ENCODE results near the gene EML6. TPM values are rescaled to one million over a fixed set of nuclear protein-coding genes. Genes with fewer than 3 reads are reported as not detected.
A peak's percentile ranks its signal among the peaks of the same experiment; 100 is the strongest.

EML6 gene
- polyA plus RNA-seq, 1 of the 3 experiments (the other 2 are of a cell fraction) = 1.1 TPM

DNA sequence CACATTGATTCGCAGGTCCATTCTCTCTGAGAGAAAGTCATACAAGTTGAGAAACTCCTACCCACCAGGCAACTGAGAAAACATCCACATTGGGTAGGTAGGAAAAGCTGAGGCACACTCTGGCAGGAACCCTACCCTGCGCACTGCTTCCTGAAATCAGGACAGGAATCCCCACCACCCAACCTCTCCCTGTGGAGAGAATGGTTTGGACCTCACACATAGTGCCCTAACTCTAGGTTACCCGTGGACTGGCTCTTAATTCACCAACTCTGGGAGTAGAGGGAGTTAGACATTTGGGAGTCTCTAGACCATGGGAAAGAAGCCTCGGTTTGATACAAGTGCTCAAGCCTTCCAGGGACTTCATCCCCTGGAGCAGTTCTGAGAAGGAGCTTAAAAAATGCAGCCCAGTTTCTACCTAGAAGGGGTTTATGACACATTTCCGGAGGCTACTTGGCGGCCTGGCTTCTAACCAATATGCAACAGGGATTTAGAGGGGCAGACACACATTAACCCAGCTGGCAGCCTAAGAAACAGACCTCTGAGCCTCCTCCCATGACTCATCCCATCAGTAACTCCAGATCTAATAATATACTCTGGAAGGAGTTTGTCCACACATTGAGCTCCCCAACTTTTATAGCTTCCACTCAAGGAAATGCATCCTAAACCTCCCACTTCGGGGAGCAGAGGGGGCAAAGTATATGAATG lies 136.7 kb downstream of the EML6 start (continued):
- peak; percentile 55; the same call in 1 of the 2 replicates for TF ChIP-seq RXRA (IDR thresholded peaks at IDR 0.05; ENCODE audit: borderline replicate concordance, low read depth)
- no peak for TF ChIP-seq FOXJ3 (CRISPR knock-in tag; IDR thresholded peaks at IDR 0.05)
- TF ChIP-seq EP300 (IDR thresholded peaks at IDR 0.05; ENCODE audit: borderline replicate concordance in 1 of 2, low read depth in 1 of 2, low read length in 1 of 2) = peak in 1 of 2 experiments; percentile 58; a peak in 2 of 4 replicates
- TF ChIP-seq TEAD4 (IDR thresholded peaks at IDR 0.05; ENCODE audit: borderline replicate concordance, insufficient read depth) = no peak
- TF ChIP-seq YY1 (IDR thresholded peaks at IDR 0.05; ENCODE audit: low read depth) = no peak
- TF ChIP-seq, protein P1, sequence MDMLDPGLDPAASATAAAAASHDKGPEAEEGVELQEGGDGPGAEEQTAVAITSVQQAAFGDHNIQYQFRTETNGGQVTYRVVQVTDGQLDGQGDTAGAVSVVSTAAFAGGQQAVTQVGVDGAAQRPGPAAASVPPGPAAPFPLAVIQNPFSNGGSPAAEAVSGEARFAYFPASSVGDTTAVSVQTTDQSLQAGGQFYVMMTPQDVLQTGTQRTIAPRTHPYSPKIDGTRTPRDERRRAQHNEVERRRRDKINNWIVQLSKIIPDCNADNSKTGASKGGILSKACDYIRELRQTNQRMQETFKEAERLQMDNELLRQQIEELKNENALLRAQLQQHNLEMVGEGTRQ (IDR thresholded peaks at IDR 0.05; ENCODE audit: borderline replicate concordance, low read depth, low read length) = no peak
- TF ChIP-seq, protein P2, sequence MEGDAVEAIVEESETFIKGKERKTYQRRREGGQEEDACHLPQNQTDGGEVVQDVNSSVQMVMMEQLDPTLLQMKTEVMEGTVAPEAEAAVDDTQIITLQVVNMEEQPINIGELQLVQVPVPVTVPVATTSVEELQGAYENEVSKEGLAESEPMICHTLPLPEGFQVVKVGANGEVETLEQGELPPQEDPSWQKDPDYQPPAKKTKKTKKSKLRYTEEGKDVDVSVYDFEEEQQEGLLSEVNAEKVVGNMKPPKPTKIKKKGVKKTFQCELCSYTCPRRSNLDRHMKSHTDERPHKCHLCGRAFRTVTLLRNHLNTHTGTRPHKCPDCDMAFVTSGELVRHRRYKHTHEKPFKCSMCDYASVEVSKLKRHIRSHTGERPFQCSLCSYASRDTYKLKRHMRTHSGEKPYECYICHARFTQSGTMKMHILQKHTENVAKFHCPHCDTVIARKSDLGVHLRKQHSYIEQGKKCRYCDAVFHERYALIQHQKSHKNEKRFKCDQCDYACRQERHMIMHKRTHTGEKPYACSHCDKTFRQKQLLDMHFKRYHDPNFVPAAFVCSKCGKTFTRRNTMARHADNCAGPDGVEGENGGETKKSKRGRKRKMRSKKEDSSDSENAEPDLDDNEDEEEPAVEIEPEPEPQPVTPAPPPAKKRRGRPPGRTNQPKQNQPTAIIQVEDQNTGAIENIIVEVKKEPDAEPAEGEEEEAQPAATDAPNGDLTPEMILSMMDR (IDR thresholded peaks at IDR 0.05) = no peak

DNA sequence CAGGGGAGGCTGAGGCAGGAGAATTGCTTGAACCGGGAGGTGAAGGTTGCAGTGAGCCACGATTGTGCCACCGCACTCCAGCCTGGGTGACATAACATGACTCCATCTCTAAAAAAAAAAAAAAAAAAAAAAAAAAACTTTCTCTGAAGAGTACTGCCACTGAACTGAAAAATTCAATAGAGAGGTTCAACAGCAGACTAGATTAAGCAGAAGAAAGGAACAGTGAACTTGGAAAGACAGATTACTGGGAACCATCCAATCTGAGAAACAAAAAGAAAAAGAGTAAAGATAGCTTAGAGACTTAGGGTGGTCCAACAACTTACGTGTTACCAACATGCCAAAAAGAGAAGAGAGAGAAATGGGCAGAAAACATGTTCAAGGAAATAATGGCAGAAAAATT lies 138.8 kb downstream of the EML6 start:
- POLR2A ChIA-PET = no interaction called here
- TF ChIP-seq JUND (IDR thresholded peaks at IDR 0.05) = no peak
- no peak for TF ChIP-seq YY1 (IDR thresholded peaks at IDR 0.05; ENCODE audit: low read depth)
- TF ChIP-seq RXRA (IDR thresholded peaks at IDR 0.05; ENCODE audit: borderline replicate concordance, low read depth) = no peak
- TF ChIP-seq, protein P3, sequence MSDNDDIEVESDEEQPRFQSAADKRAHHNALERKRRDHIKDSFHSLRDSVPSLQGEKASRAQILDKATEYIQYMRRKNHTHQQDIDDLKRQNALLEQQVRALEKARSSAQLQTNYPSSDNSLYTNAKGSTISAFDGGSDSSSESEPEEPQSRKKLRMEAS (IDR thresholded peaks at IDR 0.05; ENCODE audit: low read depth) = no peak
- TF ChIP-seq POLR2AphosphoS5 (IDR thresholded peaks at IDR 0.05; ENCODE audit: low read depth, low read length) = no peak
- TF ChIP-seq, protein P4, sequence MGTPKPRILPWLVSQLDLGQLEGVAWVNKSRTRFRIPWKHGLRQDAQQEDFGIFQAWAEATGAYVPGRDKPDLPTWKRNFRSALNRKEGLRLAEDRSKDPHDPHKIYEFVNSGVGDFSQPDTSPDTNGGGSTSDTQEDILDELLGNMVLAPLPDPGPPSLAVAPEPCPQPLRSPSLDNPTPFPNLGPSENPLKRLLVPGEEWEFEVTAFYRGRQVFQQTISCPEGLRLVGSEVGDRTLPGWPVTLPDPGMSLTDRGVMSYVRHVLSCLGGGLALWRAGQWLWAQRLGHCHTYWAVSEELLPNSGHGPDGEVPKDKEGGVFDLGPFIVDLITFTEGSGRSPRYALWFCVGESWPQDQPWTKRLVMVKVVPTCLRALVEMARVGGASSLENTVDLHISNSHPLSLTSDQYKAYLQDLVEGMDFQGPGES (IDR thresholded peaks at IDR 0.05; ENCODE audit: low read depth, low read length) = no peak
- TF ChIP-seq NRF1 (IDR thresholded peaks at IDR 0.05; ENCODE audit: low read depth, low read length) = no peak
- no peak for TF ChIP-seq CHD2 (IDR thresholded peaks at IDR 0.05; ENCODE audit: low read length, partially characterized antibody)
- TF ChIP-seq, protein P5, sequence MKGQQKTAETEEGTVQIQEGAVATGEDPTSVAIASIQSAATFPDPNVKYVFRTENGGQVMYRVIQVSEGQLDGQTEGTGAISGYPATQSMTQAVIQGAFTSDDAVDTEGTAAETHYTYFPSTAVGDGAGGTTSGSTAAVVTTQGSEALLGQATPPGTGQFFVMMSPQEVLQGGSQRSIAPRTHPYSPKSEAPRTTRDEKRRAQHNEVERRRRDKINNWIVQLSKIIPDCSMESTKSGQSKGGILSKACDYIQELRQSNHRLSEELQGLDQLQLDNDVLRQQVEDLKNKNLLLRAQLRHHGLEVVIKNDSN (IDR thresholded peaks at IDR 0.05; ENCODE audit: borderline replicate concordance, low read depth) = no peak
- no peak for TF ChIP-seq TAF1 (IDR thresholded peaks at IDR 0.05; ENCODE audit: borderline replicate concordance, low read depth, low read length)
- TF ChIP-seq, protein P2 (IDR thresholded peaks at IDR 0.05) = no peak
- no peak for TF ChIP-seq RCOR1 (IDR thresholded peaks at IDR 0.05; ENCODE audit: low read length)
- TF ChIP-seq MXI1 (IDR thresholded peaks at IDR 0.05; ENCODE audit: low read depth, low read length) = no peak
- TF ChIP-seq, protein P6, sequence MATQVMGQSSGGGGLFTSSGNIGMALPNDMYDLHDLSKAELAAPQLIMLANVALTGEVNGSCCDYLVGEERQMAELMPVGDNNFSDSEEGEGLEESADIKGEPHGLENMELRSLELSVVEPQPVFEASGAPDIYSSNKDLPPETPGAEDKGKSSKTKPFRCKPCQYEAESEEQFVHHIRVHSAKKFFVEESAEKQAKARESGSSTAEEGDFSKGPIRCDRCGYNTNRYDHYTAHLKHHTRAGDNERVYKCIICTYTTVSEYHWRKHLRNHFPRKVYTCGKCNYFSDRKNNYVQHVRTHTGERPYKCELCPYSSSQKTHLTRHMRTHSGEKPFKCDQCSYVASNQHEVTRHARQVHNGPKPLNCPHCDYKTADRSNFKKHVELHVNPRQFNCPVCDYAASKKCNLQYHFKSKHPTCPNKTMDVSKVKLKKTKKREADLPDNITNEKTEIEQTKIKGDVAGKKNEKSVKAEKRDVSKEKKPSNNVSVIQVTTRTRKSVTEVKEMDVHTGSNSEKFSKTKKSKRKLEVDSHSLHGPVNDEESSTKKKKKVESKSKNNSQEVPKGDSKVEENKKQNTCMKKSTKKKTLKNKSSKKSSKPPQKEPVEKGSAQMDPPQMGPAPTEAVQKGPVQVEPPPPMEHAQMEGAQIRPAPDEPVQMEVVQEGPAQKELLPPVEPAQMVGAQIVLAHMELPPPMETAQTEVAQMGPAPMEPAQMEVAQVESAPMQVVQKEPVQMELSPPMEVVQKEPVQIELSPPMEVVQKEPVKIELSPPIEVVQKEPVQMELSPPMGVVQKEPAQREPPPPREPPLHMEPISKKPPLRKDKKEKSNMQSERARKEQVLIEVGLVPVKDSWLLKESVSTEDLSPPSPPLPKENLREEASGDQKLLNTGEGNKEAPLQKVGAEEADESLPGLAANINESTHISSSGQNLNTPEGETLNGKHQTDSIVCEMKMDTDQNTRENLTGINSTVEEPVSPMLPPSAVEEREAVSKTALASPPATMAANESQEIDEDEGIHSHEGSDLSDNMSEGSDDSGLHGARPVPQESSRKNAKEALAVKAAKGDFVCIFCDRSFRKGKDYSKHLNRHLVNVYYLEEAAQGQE (IDR thresholded peaks at IDR 0.05; ENCODE audit: low read depth, low read length) = no peak

More for the DNA sequence above, 138.8 kb downstream of the EML6 start:
- peaks cover 7% of the 10 kb centered on the region for H3F3A ChIP-seq (replicated peaks; ENCODE audit: insufficient read depth)
- H3K4me3 ChIP-seq (ENCODE audit: low read depth in 2 of 2, low read length in 1 of 2) = no peak overlapping the region
- no peaks in the 10 kb centered on the region for H3K9me2 ChIP-seq
- no peak for DNase-seq
- no peaks in the 10 kb centered on the region for H3K27me3 ChIP-seq (ENCODE audit: insufficient read depth)
- CTCF ChIA-PET = interaction anchor here (0.6 to 0.7 kb wide), 2 partner anchors 12 to 617 kb away, joined by 3 read pairs; no protein-coding TSS in a partner anchor
- H4K20me1 ChIP-seq (ENCODE audit: insufficient read depth) = no peaks in the 10 kb centered on the region
- H3K79me2 ChIP-seq (ENCODE audit: insufficient read depth) = no peaks in the 10 kb centered on the region
- no peaks in the 10 kb centered on the region for H3K9me3 ChIP-seq
- H3K27ac ChIP-seq (ENCODE audit: low read depth in 2 of 2, low read length in 1 of 2) = no peak overlapping the region
- no peaks in the 10 kb centered on the region for H3K36me3 ChIP-seq (replicated peaks in 1 of 2; ENCODE audit: control insufficient read depth in 1 of 2, insufficient read depth in 2 of 2, low read length in 1 of 2)
- no peak overlapping the region for H3K4me2 ChIP-seq
- WGBS (ENCODE audit: low lambda C conversion rate) = 89% methylated on average over 4 of the region's 4 CpGs
- H3K4me1 ChIP-seq (ENCODE audit: control insufficient read depth in 1 of 2, insufficient read depth in 2 of 2, low read depth in 1 of 2, low read length in 1 of 2) = peaks cover 0 to 16% of the 10 kb centered on the region in 2 experiments; a peak in 3 of 4 replicates
- no peak overlapping the region for H3K9ac ChIP-seq
- H2AFZ ChIP-seq (ENCODE audit: low read depth) = no peak overlapping the region

Measured in SK-N-SH (cell line).